ENCODE measurements around the gene BDH2.
A peak's percentile ranks its signal among the peaks of the same experiment; 100 is the strongest.

Gene BDH2

DNA sequence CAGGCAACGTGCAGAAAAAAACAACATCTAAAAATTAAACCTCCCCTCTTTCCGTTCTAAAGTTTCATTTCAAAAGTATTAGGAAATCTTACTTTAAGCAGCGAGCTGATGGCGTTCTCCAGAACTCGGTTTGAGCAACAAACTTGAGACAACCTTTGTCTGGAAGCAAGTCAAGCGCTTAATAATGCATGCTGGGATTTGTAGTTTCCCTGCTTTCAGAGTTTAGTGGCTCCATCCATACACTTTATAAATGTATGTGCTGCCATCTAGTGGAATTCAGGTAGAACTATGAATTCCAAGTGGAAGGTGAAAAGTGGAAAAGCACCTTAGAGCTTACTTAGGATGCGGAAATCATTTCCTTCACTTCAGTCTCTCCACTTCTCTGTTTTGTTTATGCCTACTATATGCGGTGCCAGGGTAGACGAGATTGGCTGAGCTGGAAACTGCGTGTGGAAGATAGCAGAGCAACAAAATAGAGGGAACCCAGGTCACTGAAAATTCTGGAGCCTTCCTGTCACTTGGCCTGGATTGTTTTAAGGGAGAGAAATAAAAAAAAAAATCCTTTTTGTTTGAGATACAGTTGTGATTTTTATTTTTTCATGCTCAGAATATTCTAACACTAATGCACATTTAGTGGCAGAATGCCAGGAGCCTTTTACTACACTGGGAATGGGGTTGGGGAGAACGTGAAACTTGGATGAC lies at the start of gene BDH2:
BDH2 (minus strand) TSS at position 144 of the 702 bp plus-strand sequence. CDS start 3,580 bp downstream, outside the sequence.
- DNase-seq (ENCODE audit: low spot score), result peak; percentile 95

DNA sequence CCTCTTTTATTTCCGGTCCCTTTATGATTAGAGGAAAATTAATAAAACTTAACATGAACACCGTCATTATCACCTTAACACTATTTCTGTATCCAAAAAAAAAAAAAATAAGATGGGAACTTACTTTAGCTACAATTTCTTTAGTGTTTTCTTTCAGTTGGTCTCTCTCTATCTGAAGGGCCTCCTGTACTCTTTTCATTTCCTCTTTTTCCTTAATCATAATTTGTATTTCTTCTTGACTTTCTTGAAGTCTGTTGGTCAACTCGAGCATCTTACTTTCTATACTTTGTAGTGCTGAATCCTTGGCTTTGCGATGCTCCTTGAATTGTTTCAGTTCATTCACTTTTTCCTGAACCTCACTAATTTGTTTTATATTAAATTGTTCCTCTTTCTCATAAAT lies 45.3 kb upstream of the BDH2 start:
- DNase-seq (ENCODE audit: low spot score), result no peak

DNA sequence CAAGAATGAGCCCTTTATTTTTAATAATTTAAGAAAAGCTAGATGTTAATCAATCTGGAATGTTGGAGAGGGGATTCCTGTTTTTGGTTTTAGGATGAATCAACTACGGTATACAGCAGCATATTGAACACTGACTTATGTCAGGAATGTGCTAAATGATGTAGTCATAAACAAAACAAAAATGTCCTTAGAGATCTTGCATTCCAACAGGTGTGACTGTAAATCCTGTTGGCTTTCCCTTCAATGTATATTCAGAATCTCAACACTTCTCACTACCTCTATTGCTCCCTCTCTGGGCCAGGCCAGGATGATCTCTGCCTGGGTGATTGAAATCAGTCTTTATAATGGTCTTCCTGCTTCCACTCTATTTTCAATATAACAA lies 37.8 kb upstream of the BDH2 start:
- DNase-seq (ENCODE audit: low spot score), result peak; percentile 87

DNA sequence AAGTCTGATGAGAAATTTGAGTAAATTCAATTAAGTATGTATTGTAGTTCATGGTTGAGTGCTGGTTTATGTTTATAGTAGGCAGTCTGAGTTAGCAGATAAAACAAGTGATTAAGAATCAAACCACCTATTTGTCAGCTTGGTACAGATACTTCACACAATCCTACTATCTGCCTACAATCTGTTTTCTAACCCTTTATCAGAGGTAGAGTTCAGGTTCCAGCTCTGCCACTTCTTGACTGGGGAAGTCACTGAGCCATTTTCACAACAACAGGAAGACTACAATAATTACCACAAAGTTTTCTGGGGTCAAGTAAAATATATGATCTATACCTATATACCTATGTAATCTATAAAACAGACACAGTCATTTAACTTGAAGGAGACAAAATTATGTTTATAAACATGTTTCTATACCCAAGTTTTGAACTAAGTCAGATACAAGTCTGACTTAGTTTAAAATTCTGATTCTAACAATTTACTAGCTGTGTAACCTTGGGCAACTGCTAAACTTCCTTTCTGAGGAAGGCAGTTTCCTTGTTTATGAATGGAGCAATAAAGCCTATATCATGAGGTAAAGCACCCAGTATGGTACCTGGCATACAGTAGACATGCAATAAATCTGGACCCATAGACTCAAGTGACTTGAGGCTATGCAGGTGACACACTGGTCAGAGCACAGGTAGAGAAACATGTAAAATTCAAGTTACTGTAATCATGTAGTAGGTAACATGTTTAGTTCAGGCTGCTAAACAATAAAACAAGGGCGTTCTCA lies 37.2 kb upstream of the BDH2 start:
- no peak for DNase-seq (ENCODE audit: low spot score)

DNA sequence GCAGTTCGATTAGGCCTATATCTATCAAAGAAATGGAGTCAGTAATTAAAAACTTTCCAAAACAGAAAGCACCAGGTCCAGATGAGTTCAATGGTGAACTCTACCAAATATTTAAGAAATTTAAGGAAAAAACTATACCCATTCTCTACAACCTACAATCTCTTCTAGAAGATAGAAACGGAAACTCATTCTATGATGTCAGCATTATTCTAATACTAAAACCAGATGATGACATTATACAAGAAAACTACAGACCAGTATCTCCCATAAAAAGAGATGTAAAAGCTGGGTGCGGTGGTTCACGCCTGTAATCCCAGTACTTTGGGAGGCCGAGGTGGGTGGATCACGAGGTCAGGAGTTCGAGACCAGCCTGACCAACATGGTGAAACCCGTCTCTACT lies 29.5 kb upstream of the BDH2 start:
- no peak for DNase-seq (ENCODE audit: low spot score)

DNA sequence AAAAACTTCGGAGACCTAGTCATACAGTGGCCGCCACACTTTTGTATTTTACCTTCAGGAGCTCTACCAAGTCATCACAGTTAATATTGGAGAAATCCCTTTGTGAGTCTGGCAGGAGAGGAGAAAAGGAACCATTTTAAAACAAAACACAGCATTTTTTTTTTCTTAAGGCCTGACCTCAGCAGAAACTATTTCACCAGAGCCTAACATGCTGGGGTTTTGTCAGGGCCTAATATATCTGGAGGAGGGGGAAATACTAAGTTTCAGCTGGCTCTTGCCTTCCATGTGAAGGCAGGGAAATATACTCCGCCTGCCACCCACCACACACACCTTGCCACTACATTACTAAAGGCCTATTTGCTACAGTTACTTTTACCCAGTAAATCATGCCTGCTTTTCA lies 26.5 kb upstream of the BDH2 start:
- no peak for DNase-seq (ENCODE audit: low spot score)

DNA sequence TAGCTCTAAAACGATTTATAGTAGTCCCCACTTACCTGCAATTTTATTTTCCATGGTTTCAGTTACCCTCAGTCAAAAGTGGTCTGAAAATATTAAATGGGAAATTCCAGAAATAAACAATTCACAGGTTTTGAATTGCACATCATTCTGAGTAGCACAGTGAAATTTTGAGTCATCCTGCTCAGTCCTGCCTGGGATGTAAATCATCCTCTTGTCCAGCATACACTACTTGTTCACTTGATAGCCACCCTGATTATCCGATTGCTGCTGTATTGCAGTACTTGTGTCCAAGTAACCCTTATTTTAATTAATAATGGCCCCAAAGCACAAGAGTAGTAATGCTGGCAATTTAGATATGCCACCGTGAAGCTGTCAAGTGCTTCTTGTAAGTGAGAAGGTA lies 23.5 kb upstream of the BDH2 start:
- DNase-seq (ENCODE audit: low spot score), result peak; percentile 30

DNA sequence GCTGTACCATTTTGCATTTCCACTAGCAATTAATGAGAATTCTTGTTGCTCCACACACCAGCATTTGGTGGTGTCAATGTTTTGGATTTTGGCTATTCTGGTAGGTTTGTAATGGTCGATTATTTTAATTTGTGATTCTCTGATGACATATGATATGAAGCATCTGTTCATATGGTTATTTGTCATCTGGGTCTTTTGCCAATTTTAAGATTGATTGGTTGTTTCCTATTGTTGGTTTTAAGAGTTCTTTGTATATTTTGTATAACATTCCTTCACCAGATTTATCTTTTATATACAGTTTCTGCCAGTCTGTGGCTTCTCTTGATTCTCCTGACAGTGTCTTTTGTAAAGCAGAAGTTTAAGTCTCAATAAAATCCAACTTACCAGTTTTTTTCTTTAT lies 18.5 kb upstream of the BDH2 start:
- DNase-seq (ENCODE audit: low spot score), result no peak

DNA sequence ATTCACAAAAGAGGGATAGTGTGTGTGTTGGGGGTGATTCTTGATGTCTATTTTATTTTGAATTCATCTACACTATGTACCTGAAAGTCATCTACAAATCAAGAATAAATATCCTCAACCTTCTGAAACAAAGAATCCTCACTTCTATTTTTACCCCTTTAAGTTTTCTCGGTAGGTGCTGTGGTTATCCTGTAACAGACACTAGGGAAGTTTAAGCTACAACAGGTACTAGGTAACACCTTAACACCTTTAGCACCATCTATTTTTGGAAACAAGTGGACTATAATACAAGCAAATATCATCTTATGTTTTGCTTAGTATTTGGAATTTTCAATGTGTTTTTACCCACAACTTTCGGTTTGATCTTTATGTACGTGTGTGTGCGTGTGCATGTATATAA lies 12.0 kb upstream of the BDH2 start:
- no peak for DNase-seq (ENCODE audit: low spot score)

DNA sequence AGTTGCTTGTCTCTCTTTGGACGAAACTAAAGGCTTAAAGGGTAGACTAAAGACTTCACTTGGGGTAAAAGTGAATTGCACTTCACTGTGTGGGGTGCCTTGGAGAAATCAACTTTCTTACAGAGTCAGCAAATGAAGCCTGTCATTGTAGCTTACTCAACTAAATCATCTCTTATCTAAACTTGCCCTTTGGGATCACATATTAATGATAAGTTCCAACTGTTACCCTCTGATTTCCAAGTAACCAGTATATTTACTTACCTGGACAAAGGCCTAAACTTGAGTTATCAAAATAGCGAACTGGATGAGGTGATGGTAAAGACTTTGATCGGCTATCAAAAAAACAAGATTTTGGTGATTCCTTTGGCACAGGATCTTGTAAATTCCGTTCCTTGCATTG lies 8.9 kb upstream of the BDH2 start:
- DNase-seq (ENCODE audit: low spot score), result no peak

DNA sequence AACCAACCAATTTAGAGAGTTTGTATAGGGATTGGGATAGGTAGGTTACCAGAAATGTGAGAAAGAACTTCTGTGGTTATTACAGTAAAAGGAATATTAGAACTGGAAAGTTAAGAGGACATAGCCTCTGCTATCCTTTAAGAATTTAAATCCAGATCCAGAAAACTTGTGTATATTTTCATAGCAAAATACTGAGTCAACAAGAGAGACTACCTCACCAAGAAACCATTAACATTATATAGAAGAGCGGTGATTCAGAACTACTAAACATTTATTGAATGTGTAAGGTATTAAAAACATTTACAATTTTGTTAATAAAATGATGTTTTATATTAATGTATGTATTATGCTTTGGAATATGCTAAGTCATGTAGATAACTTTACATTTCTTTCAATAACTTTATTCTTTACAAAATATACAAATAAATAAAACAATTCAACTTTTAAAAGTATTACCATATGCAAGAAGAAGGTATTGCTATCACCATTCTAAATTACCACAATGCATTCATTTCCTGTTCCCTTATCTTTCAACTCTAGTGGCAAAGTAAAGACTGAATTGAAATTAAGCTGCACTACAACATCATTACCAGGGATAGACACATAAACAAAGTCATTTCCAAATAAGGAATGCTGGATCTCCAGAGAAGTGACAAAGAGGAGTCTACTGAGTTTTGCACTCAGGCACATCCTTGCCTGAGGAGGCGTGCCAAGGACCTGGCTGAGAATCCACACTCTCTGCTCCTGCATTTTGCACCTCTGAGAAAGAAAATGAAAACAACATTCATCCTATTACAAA lies 6.1 kb upstream of the BDH2 start:
- no peak for DNase-seq (ENCODE audit: low spot score)

DNA sequence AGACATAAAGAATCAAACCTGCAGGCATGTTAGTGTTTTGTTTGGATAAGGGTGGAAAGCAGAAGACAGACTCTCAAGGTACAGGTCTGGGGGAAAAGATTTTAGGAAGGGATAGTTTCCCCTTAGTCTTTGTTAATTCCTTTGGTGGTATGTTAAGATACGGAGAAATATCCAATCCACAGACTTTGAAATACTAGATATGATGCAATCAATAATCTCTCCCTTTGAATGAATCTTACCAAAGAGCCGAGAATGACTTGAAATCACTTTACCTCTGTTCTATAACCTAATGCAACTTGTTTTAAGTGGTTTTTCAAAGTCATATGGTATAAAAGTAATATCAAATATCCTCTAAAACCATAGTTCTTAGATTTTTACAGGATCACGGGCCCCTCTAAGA lies 5.3 kb upstream of the BDH2 start:
- no peak for DNase-seq (ENCODE audit: low spot score)

DNA sequence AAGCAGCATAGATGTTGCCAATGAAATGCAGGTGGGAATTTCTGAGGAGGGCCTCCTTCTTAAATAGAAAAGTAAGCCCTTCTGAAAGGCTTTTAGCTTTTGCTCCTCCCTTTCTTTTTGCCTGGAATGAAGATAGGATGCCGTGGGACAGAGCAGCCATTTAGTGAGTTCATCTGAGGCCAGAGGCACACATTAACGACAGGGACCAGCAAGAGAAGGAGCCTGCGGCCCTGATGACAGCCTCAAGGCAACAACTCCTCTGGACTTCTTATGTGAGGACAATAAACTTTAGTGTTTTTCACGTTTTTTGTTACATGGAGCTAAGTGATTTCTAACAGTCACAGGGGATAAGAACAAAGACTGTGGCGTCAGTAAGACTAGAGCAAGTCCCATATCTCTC lies 1.1 kb upstream of the BDH2 start:
- DNase-seq (ENCODE audit: low spot score), result no peak

DNA sequence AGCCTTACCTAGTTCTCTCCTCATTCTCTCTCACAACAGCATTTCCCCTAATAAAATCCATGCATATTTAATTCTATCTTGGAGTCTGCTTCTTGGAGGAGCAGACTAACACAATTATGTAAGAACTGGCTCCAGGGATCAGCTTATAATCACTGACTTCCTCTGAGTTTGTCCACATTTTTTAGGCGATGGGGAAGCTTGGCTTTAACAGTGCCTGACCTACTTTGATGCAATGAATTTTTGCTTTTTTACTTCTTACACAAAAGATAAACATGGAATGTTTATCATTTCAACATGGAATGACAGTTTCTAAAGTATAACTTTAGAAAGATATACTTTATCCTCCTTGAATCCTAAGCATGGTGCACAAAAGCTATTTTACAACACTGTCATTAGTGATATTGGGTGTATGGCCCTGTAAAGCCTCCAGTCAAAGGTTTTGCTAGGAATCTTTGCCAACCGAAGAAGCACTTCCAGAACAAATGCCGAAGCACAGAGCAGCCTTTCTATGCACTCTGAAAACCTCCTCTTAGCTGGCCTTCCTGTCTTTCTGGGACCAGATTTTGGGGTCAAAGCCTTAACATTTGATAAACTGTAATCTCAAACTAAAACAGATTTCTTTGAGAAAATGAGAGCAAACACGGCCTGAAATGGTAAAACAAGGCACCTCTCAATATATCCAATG lies 736 bp downstream of the BDH2 start:
- DNase-seq (ENCODE audit: low spot score), result peak; percentile 12

DNA sequence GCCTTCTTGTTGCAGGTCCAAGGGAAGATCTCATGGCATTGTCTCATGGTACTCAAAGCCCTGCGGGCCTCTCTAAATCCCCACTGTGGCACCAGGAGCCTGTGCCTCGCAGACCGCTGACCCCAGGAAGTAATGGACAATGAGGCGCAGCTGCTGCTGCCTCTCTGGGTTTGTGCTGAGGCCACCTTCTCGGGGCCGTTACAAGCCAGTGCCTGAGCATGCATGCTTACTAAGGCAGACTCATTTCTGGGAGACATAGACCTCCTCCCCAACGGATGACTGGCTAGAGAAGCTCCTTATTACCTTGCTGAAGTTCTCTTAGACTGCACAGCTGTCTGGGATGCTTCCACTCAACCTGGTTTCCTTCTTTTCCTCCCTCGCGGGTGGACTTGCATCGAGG lies 1.3 kb downstream of the BDH2 start:
- peak; percentile 74 for DNase-seq (ENCODE audit: low spot score)

DNA sequence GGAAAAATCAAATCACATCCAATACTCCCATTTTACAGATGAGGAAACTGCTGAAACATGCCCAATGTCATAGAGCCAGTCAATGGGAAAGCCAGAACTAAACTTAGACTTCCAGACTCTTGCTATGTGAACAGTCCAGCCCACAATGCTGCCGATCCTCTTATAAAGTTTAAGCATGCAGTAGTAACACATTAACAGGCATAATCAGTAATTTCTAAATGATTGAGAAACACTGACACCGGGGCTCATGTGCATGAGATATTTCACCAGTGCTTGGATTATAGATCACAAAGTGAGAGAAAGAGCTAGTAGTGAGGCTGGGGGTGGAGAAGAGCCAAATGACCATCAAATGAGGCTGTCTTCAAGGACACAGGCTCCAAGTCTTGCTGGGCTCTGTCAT lies 2.5 kb downstream of the BDH2 start:
- peak; percentile 43 for DNase-seq (ENCODE audit: low spot score)

DNA sequence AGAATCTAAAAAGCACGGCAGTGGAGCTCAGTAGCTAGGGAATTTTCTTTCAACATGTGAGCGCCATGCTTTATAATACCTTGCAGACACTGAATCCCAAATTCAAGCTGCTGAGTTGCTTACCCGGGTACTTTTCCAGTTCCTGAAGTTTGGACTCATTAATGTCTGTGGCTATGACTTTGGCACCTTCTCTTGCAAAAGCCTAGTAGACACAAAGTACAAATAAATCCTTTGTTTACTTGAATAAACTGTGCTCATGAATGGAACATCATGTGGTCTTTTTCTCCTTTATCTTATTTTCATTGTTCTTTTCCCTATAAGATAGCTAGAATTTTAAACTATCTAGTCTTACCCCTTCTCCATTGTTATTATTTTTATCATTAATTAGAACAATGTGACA lies 4.6 kb downstream of the BDH2 start:
- DNase-seq (ENCODE audit: low spot score), result no peak

DNA sequence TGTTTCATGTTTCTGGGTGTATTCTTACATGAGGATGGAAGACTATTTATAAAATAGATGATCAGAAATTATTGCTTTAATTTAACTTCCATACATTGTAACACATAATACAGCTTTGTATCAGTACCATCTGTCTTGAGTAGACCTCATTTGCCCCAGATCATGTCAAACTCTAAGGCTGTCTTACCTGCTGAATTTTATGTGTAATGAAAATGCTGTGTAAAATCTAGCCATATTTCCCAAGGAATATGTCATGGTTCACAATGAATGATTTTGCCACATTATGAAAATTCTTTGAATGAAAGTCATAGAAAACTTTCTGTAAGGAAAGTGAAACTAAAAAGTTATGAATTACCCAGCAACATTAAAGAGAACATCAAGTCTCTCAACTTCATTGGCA lies 7.4 kb downstream of the BDH2 start:
- no peak for DNase-seq (ENCODE audit: low spot score)

DNA sequence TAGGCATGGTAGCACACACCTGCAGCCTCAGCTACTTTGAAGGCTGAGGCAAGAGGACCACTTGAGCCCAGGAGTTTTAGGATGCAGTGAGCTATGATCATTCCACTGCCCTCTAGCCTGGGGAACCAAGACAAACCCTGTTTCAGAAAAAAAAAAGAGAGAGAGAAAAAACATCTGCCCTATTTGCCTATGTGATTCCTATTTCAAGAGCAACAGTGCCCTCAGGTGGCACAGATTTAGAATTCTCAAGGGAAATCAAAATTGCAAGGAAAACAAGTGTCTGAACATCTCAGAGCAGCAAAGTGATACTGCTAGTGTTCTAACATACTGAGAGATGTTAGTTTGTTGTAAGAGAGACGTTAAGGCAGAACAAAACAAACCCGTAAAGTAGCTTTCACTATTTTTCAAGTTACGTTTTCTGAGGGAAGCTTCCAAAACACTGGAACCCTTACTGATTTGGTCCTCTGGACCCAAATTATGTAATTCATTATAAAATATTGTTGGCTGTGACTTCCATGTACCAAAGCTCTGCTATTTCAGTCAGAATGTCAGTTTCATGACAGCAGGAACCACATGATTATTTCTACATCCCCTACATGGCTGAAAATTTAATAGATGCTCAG lies 7.9 kb downstream of the BDH2 start:
- DNase-seq (ENCODE audit: low spot score), result peak; percentile 76

DNA sequence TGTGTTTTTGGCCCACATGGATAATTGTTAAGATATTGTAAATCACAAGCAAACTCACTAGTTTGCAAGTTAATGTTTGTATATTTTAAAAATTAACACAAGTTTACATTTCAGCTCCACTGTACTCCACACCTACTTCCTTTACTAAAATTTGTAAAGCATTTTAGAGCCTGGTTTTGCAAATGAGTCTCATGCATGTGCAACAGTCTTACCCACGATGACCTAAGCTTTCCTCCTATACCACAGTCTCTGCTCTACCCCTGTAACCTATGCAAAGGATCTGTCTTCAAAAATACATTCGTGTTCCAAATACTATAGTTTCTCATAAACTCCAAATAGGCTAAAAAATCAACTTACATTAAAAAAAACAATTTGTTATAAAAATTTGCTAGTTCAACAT lies 10.2 kb downstream of the BDH2 start:
- DNase-seq (ENCODE audit: low spot score), result no peak

DNA sequence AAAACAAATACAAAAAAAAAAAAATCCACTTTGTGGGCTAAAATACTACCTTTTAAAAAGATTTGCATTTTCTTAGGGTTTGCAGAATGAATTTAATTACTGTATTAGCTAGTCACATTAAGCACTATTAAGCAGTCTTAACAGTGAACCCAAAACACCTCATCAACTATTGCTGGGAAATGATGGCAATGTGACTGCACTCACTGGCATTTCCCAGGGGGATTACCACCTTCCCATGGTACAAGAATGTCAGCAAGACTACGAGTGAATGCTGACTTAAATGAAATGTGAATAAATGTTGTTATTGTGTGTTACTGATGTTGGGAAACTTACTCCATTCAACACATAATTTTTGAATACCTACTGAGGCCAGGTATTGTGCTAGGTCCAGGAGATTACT lies 13.1 kb downstream of the BDH2 start:
- no peak for DNase-seq (ENCODE audit: low spot score)
